Thoracic aorta (tissue), 2 donors: ENCODE data around the gene PFDN4. TPM values are rescaled to one million over a fixed set of nuclear protein-coding genes. Genes with fewer than 3 reads are reported as not detected.
"Not testable (repeated sequence)": the region's sequence is repeated elsewhere in the genome, so short reads cannot be mapped to it uniquely, and the experiment has no call there.

ENCODE experiments used
- ATAC-seq: fragments of 150-250 bp; one replicate; pipeline ENCODE4 v1.8.0; 2017; ENCODE audit warnings: low read depth; ENCODE audit not compliant: insufficient number of reproducible peaks, low FRiP score
- DNase-seq: peaks from one replicate; pipeline ENCODE4 v3.0.0-alpha.2; 2020; ENCODE audit warnings: low spot score
- H3K27ac ChIP-seq, 2 donors: fragments of 200-600 bp; sonication (generic); 1 replicate in 1 of 2; 2 replicates in 1 of 2; pipeline ENCODE4 v1.5.1; 2016; ENCODE audit warnings: mild to moderate bottlenecking in 2 of 2, moderate library complexity in 2 of 2
- H3K27me3 ChIP-seq: fragments of 200-600 bp; sonication (generic); replicated peaks from 2 replicates; pipeline ENCODE4 v1.6.0; 2016; ENCODE audit warnings: mild to moderate bottlenecking; ENCODE audit not compliant: insufficient read depth
- H3K36me3 ChIP-seq: fragments of 200-600 bp; sonication (generic); one replicate; pipeline ENCODE4 v1.5.1; 2016
- H3K4me1 ChIP-seq, 2 donors: fragments of 200-600 bp; sonication (generic); 1 replicate in 1 of 2; 2 replicates in 1 of 2; pipeline versions ENCODE4 v1.5.1 to v1.6.0; 2016; ENCODE audit warnings: low read depth in 2 of 2, mild to moderate bottlenecking in 1 of 2; ENCODE audit not compliant: control insufficient read depth in 1 of 2
- H3K4me3 ChIP-seq: fragments of 200-600 bp; sonication (generic); 2 replicates; pipeline ENCODE4 v1.5.1; 2016; ENCODE audit warnings: mild to moderate bottlenecking
- H3K9me3 ChIP-seq: fragments of 200-600 bp; sonication (generic); 2 replicates; pipeline ENCODE4 v1.5.1; 2016
- total RNA-seq, 2 donors: library from RNA; depleted of rRNA; stranded (reverse); fragments of >200 nt; gene quantifications; one replicate each; pipeline versions ENCODE4 v1.1.0 to v1.2.3, GENCODE V29; 2016
- TF ChIP-seq, protein P1 (sequence below): fragments of 200-600 bp; sonication (generic); IDR thresholded peaks from one replicate; pipeline ENCODE4 v1.5.1; 2019; ENCODE audit warnings: antibody characterized with exemption

The PFDN4 gene
- total RNA-seq, 2 donors from 2014 or later = 50.5 to 73.2 TPM

GRCh38 chr20:54221353-54221752, 13.5 kb downstream of the PFDN4 start:
- Histone ChIP-seq H3K27ac (no peak overlapping the region), H3K4me3 (no peak overlapping the region), H3K27me3 (no peaks in the 10 kb centered on the region), H3K9me3 (no peaks in the 10 kb centered on the region), H3K36me3 (no peaks in the 10 kb centered on the region), H3K4me1 (peaks cover 13 to 28% of the 10 kb centered on the region in 2 donors)
- TF ChIP-seq, protein P1, sequence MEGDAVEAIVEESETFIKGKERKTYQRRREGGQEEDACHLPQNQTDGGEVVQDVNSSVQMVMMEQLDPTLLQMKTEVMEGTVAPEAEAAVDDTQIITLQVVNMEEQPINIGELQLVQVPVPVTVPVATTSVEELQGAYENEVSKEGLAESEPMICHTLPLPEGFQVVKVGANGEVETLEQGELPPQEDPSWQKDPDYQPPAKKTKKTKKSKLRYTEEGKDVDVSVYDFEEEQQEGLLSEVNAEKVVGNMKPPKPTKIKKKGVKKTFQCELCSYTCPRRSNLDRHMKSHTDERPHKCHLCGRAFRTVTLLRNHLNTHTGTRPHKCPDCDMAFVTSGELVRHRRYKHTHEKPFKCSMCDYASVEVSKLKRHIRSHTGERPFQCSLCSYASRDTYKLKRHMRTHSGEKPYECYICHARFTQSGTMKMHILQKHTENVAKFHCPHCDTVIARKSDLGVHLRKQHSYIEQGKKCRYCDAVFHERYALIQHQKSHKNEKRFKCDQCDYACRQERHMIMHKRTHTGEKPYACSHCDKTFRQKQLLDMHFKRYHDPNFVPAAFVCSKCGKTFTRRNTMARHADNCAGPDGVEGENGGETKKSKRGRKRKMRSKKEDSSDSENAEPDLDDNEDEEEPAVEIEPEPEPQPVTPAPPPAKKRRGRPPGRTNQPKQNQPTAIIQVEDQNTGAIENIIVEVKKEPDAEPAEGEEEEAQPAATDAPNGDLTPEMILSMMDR = no peak
- ATAC-seq = no peak
- no peak for DNase-seq

GRCh38 chr20:54221996-54222890, 14.4 kb downstream of the PFDN4 start:
- H3K9me3 ChIP-seq = no peaks in the 10 kb centered on the region
- peak overlapping the region; percentile 41 for H3K4me3 ChIP-seq
- no peaks in the 10 kb centered on the region for H3K27me3 ChIP-seq
- H3K4me1 ChIP-seq = peaks cover 13 to 28% of the 10 kb centered on the region in 2 donors
- ATAC-seq = no peak
- H3K36me3 ChIP-seq = no peaks in the 10 kb centered on the region
- TF ChIP-seq, protein P1 = no peak
- DNase-seq = no peak
- no peak overlapping the region for H3K27ac ChIP-seq

- Histone ChIP-seq H3K27ac (no peak overlapping the region), H3K4me3 (no peak overlapping the region), H3K4me1 (peaks cover 13 to 28% of the 10 kb centered on the region in 2 donors), H3K27me3 (no peaks in the 10 kb centered on the region), H3K36me3 (no peaks in the 10 kb centered on the region), H3K9me3 (no peaks in the 10 kb centered on the region)
- TF ChIP-seq, protein P1 = no peak
- DNase-seq = no peak
- no peak for ATAC-seq
These were observed 15.4 kb downstream of the PFDN4 start for GRCh38 chr20:54223285-54223684.

DNA sequence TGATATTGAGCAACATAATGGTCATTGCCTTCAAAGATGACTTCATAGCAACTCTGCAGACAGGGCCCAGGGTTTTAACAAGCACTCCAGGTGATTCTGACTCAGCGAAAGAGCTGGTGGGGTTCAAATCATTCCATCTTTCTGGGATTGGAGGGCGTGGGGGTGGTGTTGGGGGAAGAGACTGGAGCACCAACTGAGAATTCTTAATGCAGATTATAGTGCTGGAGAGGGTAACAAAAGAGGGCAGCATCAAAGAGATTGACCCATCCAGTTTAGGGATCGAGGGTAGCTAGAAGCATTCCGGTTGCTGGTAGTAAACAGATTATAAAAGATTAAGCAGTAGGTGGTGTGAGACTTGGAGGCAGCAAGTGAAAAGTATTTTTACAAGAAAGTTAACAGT, 15.9 kb downstream of the PFDN4 start:
- ATAC-seq (no peak), DNase-seq (no peak)
- Histone ChIP-seq H3K9me3 (no peaks in the 10 kb centered on the region), H3K4me3 (no peak overlapping the region), H3K4me1 (peaks cover 10 to 28% of the 10 kb centered on the region in 2 donors), H3K27me3 (no peaks in the 10 kb centered on the region), H3K36me3 (no peaks in the 10 kb centered on the region), H3K27ac (no peak overlapping the region)
- TF ChIP-seq, protein P1 = no peak

DNA sequence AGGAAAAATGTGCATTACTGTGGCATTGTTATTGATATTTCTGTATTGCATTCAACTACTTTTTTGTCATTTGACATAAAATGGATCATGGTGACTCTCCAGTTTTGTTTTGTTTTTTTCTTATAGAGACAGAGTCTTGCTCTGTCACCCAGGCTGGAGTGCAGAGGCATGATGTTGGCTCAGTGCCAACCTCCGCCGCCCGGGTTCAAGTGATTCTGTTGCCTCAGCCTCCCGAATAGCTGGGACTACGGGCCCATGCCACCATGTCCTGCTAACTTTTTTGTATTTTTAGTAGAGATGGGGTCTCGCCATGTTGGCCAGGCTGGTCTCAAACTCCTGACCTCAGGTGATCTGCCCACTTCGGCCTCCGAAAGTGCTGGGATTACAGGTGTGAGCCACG, 16.8 kb downstream of the PFDN4 start:
- ATAC-seq, H3K27me3 ChIP-seq, H3K27ac ChIP-seq, H3K9me3 ChIP-seq, H3K4me3 ChIP-seq, H3K36me3 ChIP-seq, DNase-seq: not testable (repeated sequence)
- peaks cover 10 to 34% of the 10 kb centered on the region in 2 donors for H3K4me1 ChIP-seq
